Measurements from ENCODE around the gene TNS1. TPM values are rescaled to one million over a fixed set of nuclear protein-coding genes. Genes with fewer than 3 reads are reported as not detected.

Gene TNS1
- total and polyA plus RNA-seq, 2 experiments from 2014 or later, result 16.2 to 27.6 TPM

GRCh38 chr2:217886091-217886490 is 116.7 kb downstream of the TNS1 start:
- H3K4me2 ChIP-seq, result no peak overlapping the region
- H3K4me3 ChIP-seq, result no peak overlapping the region
- no peaks in the 10 kb centered on the region for H3K9me3 ChIP-seq (ENCODE audit: low read depth)
- H3K9me2 ChIP-seq (replicated peaks; ENCODE audit: insufficient read depth), result no peaks in the 10 kb centered on the region
- TF ChIP-seq EZH2phosphoT487 (IDR thresholded peaks at IDR 0.05; ENCODE audit: low read depth, severe bottlenecking, unreplicated experiment) (no peak), CTCF (IDR thresholded peaks at IDR 0.05; ENCODE audit: poor library complexity) (no peak), EZH2 (IDR thresholded peaks at IDR 0.05; ENCODE audit: borderline replicate concordance) (no peak)
- H3K27me3 ChIP-seq, result no peaks in the 10 kb centered on the region
- H4K20me1 ChIP-seq (ENCODE audit: insufficient read depth, poor library complexity, severe bottlenecking), result no peaks in the 10 kb centered on the region
- H3K79me2 ChIP-seq, result no peaks in the 10 kb centered on the region
- WGBS (ENCODE audit: low lambda C conversion rate, missing lambda C conversion rate), result 90% methylated on average over 3 of the region's 3 CpGs
- H3K4me1 ChIP-seq (ENCODE audit: insufficient read depth), result no peaks in the 10 kb centered on the region
- no peak overlapping the region for H3K27ac ChIP-seq
- no peak for DNase-seq (ENCODE audit: low spot score)
- H2AFZ ChIP-seq, result no peak overlapping the region
- H3K36me3 ChIP-seq (replicated peaks; ENCODE audit: insufficient read depth, low read depth), result no peaks in the 10 kb centered on the region

GRCh38 chr2:217884985-217885384 is 117.8 kb downstream of the TNS1 start:
- no peak overlapping the region for H3K4me3 ChIP-seq
- H3K9me2 ChIP-seq (replicated peaks; ENCODE audit: insufficient read depth), result no peaks in the 10 kb centered on the region
- no peaks in the 10 kb centered on the region for H3K36me3 ChIP-seq (replicated peaks; ENCODE audit: insufficient read depth, low read depth)
- no peak overlapping the region for H3K27ac ChIP-seq
- no peaks in the 10 kb centered on the region for H3K79me2 ChIP-seq
- H3K4me2 ChIP-seq, result no peak overlapping the region
- DNase-seq (ENCODE audit: low spot score), result no peak
- H2AFZ ChIP-seq, result no peak overlapping the region
- H4K20me1 ChIP-seq (ENCODE audit: insufficient read depth, poor library complexity, severe bottlenecking), result no peaks in the 10 kb centered on the region
- no peaks in the 10 kb centered on the region for H3K27me3 ChIP-seq
- no peaks in the 10 kb centered on the region for H3K4me1 ChIP-seq (ENCODE audit: insufficient read depth)
- H3K9me3 ChIP-seq (ENCODE audit: low read depth), result no peaks in the 10 kb centered on the region
- TF ChIP-seq CTCF (IDR thresholded peaks at IDR 0.05; ENCODE audit: poor library complexity), result no peak
- no peak for TF ChIP-seq EZH2 (IDR thresholded peaks at IDR 0.05; ENCODE audit: borderline replicate concordance)
- no peak for TF ChIP-seq EZH2phosphoT487 (IDR thresholded peaks at IDR 0.05; ENCODE audit: low read depth, severe bottlenecking, unreplicated experiment)
- WGBS (ENCODE audit: low lambda C conversion rate, missing lambda C conversion rate), result 96% methylated on average over 8 of the region's 8 CpGs

DNA sequence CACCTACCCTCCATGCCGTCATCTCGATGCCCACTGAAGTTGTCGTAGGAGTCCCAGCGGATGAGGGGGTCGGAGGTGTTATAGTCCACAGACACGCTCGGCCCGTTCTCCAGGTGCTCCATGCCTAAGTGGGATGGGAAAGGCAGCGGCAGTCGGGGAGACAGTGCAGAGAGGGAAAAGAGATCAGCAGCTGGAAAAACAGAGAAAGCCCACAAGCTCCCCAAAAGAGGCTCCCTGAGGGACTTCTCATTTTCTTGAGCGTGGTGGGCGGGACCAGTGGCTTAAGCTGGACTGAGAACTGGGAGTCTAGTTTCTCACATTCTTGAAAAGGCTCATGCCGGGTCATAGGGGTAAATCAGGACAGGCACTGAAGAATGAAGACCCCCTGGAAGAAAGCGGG is 121.9 kb downstream of the TNS1 start:
- no peak for DNase-seq (ENCODE audit: low spot score)
- no peaks in the 10 kb centered on the region for H4K20me1 ChIP-seq (ENCODE audit: insufficient read depth, poor library complexity, severe bottlenecking)
- no peak overlapping the region for H3K4me2 ChIP-seq
- H3K9me2 ChIP-seq (replicated peaks; ENCODE audit: insufficient read depth), result no peaks in the 10 kb centered on the region
- H3K79me2 ChIP-seq, result no peaks in the 10 kb centered on the region
- H2AFZ ChIP-seq, result no peak overlapping the region
- TF ChIP-seq EZH2phosphoT487 (IDR thresholded peaks at IDR 0.05; ENCODE audit: low read depth, severe bottlenecking, unreplicated experiment) (no peak), EZH2 (IDR thresholded peaks at IDR 0.05; ENCODE audit: borderline replicate concordance) (no peak), CTCF (IDR thresholded peaks at IDR 0.05; ENCODE audit: poor library complexity) (no peak)
- no peak overlapping the region for H3K27ac ChIP-seq
- no peak overlapping the region for H3K4me3 ChIP-seq
- 89% methylated on average over 14 of the region's 14 CpGs for WGBS (ENCODE audit: low lambda C conversion rate, missing lambda C conversion rate)
- no peaks in the 10 kb centered on the region for H3K36me3 ChIP-seq (replicated peaks; ENCODE audit: insufficient read depth, low read depth)
- no peaks in the 10 kb centered on the region for H3K4me1 ChIP-seq (ENCODE audit: insufficient read depth)
- H3K9me3 ChIP-seq (ENCODE audit: low read depth), result no peaks in the 10 kb centered on the region
- no peaks in the 10 kb centered on the region for H3K27me3 ChIP-seq

Data from hepatocyte (in vitro differentiated cells).